Adrenal gland (tissue), 12 donors: ENCODE data around the gene ZBTB38. TPM values are rescaled to one million over a fixed set of nuclear protein-coding genes. Genes with fewer than 3 reads are reported as not detected.

ENCODE experiments used
- DNase-seq, 7 donors: peaks; one replicate each; pipeline ENCODE4 v3.0.0-alpha.2; 2019 to 2020
- H3K27ac ChIP-seq, 5 donors: fragments of 200-600 bp; sonication (generic) in 4 of 5; 1 replicate in 3 of 5; 2 replicates in 2 of 5; pipeline versions ENCODE4 v1.5.1 to v1.8.0; 2016 to 2020; ENCODE audit warnings: mild to moderate bottlenecking in 1 of 5
- H3K27me3 ChIP-seq: fragments of 200-600 bp; 2 replicates; pipeline ENCODE4 v1.8.0; 2021
- H3K36me3 ChIP-seq, 2 donors: fragments of 200-600 bp; replicated peaks in 1 of 2; 1 replicate in 1 of 2; 2 replicates in 1 of 2; pipeline versions ENCODE4 v1.5.1 to v1.8.0; 2018 to 2022
- H3K4me1 ChIP-seq, 2 donors: fragments of 200-600 bp; replicated peaks in 1 of 2; 1 replicate in 1 of 2; 2 replicates in 1 of 2; pipeline versions ENCODE4 v1.5.1 to v1.8.0; 2018 to 2021
- H3K4me3 ChIP-seq, 4 donors: fragments of 200-600 bp; sonication (generic) in 3 of 4; one replicate each; pipeline ENCODE4 v1.5.1; 2016 to 2018
- H3K9me3 ChIP-seq, 3 donors: fragments of 200-600 bp; sonication (generic) in 1 of 3; replicated peaks in 1 of 3; 1 replicate in 2 of 3; 2 replicates in 1 of 3; pipeline versions ENCODE4 v1.5.1 to v1.8.0; 2016 to 2021
- CTCF ChIP-seq, 6 experiments: fragments of 450-650 bp in 4 of 6; fragments of 200-600 bp in 2 of 6; sonication (generic) in 1 of 6; IDR thresholded peaks; 1 replicate in 5 of 6; 2 replicates in 1 of 6; pipeline versions ENCODE4 v1.5.1 to v1.8.0; 2016 to 2021; ENCODE audit warnings: antibody characterized with exemption in 6 of 6, mild to moderate bottlenecking in 2 of 6, moderate library complexity in 1 of 6
- POLR2A ChIP-seq, 2 donors: fragments of 450-650 bp; IDR thresholded peaks; one replicate each; pipeline ENCODE4 v1.6.1; 2017; ENCODE audit warnings: antibody characterized with exemption in 2 of 2, mild to moderate bottlenecking in 2 of 2, moderate library complexity in 1 of 2
- WGBS, 4 donors: extraction: QIAGEN DNeasy Blood & Tissue Kit in 2 of 4; methylation state at CpG; one replicate each; pipeline versions ENCODE4 v1.1.5 to v1.1.7; 2013 to 2017; 5-methylcytosine and 5-hydroxymethylcytosine counted together
- intact Hi-C, 2 donors: fragments of 100-400 bp; cut with DNase I; formaldehyde crosslinking; loops; one replicate each; pipeline versions ENCODE4 v1.14.1 to v1.15.0; 2022 to 2023
- polyA plus RNA-seq, 3 donors: library from polyadenylated mRNA; stranded (reverse); fragments of 200-250 nt in 2 of 3; fragments of 350-450 nt in 1 of 3; fragmentation: Illumina TruSeq in 1 of 3; extraction: RNeasy Lipid Tissue Mini Kit (QIAGEN cat#74804) in 1 of 3; gene quantifications; one replicate each; pipeline ENCODE4 v1.2.3, GENCODE V29; 2013 to 2014
- total RNA-seq, 9 donors: library from RNA; depleted of rRNA in 4 of 9; stranded (reverse); fragments of >200 nt in 4 of 9; fragments of 120-200 nt in 1 of 9; fragmentation: NEBNext Ultra II Directional in 1 of 9; extraction: Animal tissue kit (Norgen Biotek cat#: 25700) in 1 of 9; gene quantifications; one replicate each; pipeline versions ENCODE4 v1.1.0 to v1.2.4, GENCODE V29; 2013 to 2023
- donor health status: healthy with polysubstance abuse.
- donor health status: Bipolar disorder and iron deficiency.
- donor health status: DM: yes; HTN: yes; CAD: no.
- donor health status: DM: no; HTN: no; CAD: no.
- donor health status: DM: no; HTN: no; CAD: no.
- donor health status: DM: yes; HTN: yes; CAD: no.

Gene ZBTB38
- total and polyA plus RNA-seq, 12 donors: 12.0 to 231 (median 147) TPM

GRCh38 chr3:141352262-141352984 lies 15.9 kb upstream of the ZBTB38 start:
- intact Hi-C loops: loop anchor here in 1 of 2 donors (10.0 kb wide), 1 partner anchor 212 kb away; no protein-coding TSS in a partner anchor
- no peaks in the 10 kb centered on the region for H3K27me3 ChIP-seq
- no peak overlapping the region for H3K4me3 ChIP-seq
- H3K36me3 ChIP-seq: no peaks in the 10 kb centered on the region
- no peak overlapping the region for H3K27ac ChIP-seq
- WGBS, 4 donors: 80 to 84% (median 81%) methylated on average over 5 of the region's 5 CpGs
- TF ChIP-seq POLR2A (IDR thresholded peaks at IDR 0.05) (no peak), CTCF (IDR thresholded peaks at IDR 0.05) (no peak)
- no peaks in the 10 kb centered on the region for H3K9me3 ChIP-seq
- no peaks in the 10 kb centered on the region for H3K4me1 ChIP-seq
- DNase-seq: no peak

GRCh38 chr3:141353652-141354495 lies 14.4 kb upstream of the ZBTB38 start:
- no peaks in the 10 kb centered on the region for H3K9me3 ChIP-seq
- intact Hi-C loops: loop anchor here in 1 of 2 donors (10.0 kb wide), 1 partner anchor 211 kb away; no protein-coding TSS in a partner anchor
- WGBS, 4 donors: 84 to 92% (median 87%) methylated on average over 5 to 6 of the region's 6 CpGs
- no peaks in the 10 kb centered on the region for H3K27me3 ChIP-seq
- DNase-seq: no peak
- H3K4me3 ChIP-seq: no peak overlapping the region
- no peak for TF ChIP-seq CTCF (IDR thresholded peaks at IDR 0.05)
- no peak for TF ChIP-seq POLR2A (IDR thresholded peaks at IDR 0.05)
- no peaks in the 10 kb centered on the region for H3K4me1 ChIP-seq
- no peak overlapping the region for H3K27ac ChIP-seq
- no peaks in the 10 kb centered on the region for H3K36me3 ChIP-seq

- DNase-seq: no peak
- TF ChIP-seq POLR2A (IDR thresholded peaks at IDR 0.05) (no peak), CTCF (IDR thresholded peaks at IDR 0.05) (no peak)
- no peaks in the 10 kb centered on the region for H3K9me3 ChIP-seq
- no peak overlapping the region for H3K4me3 ChIP-seq
- H3K36me3 ChIP-seq: no peaks in the 10 kb centered on the region
- intact Hi-C loops: loop anchor here in 1 of 2 donors (10.0 kb wide), 1 partner anchor 210 kb away; no protein-coding TSS in a partner anchor
- H3K27ac ChIP-seq: no peak overlapping the region
- no peaks in the 10 kb centered on the region for H3K27me3 ChIP-seq
- H3K4me1 ChIP-seq: no peaks in the 10 kb centered on the region
- WGBS, 4 donors: 89 to 98% (median 96%) methylated on average over 3 of the region's 3 CpGs
Observed at GRCh38 chr3:141354517-141354916, 13.8 kb upstream of the ZBTB38 start.

GRCh38 chr3:141355242-141355641 lies 13.1 kb upstream of the ZBTB38 start:
- Histone ChIP-seq H3K4me3 (no peak overlapping the region), H3K36me3 (no peaks in the 10 kb centered on the region), H3K27me3 (no peaks in the 10 kb centered on the region), H3K4me1 (no peaks in the 10 kb centered on the region), H3K27ac (no peak overlapping the region), H3K9me3 (no peaks in the 10 kb centered on the region)
- 78 to 85% (median 81%) methylated on average over 5 to 6 of the region's 6 CpGs for WGBS, 4 donors
- no peak for DNase-seq
- intact Hi-C loops: loop anchor here (5.0 to 10.0 kb wide), 2 partner anchors 97 to 210 kb away; no protein-coding TSS in a partner anchor
- TF ChIP-seq POLR2A (IDR thresholded peaks at IDR 0.05) (no peak), CTCF (IDR thresholded peaks at IDR 0.05) (no peak)
